Common myeloid progenitor, CD34-positive (primary cell): ENCODE measurements around the gene ACVRL1.
A peak's percentile ranks its signal among the peaks of the same experiment; 100 is the strongest.

ENCODE experiments used
- CTCF ChIA-PET: fragments of 350-600 bp; sonication (Branson Sonifier 250); formaldehyde crosslinking; loops from one replicate; lab custom pipeline; 2021; ENCODE audit warnings: antibody characterized with exemption; lab: Charles Lee
- POLR2A ChIA-PET: fragments of 350-600 bp; sonication (Branson Sonifier 250); formaldehyde crosslinking; loops from one replicate; lab custom pipeline; 2021; ENCODE audit warnings: antibody characterized with exemption; lab: Charles Lee
- DNase-seq, 3 donors: peaks; one replicate each; pipeline versions ENCODE4 v3.0.0 to v3.0.0-alpha.2; 2013
- H3K27ac ChIP-seq, 2 experiments: 1 replicate in 1 of 2; 2 replicates in 1 of 2; pipeline ENCODE4 v1.7.0; 2013; ENCODE audit warnings: inconsistent platforms in 2 of 2, low read length in 2 of 2, mild to moderate bottlenecking in 2 of 2, low read depth in 1 of 2, moderate library complexity in 1 of 2; ENCODE audit not compliant: severe bottlenecking in 2 of 2, insufficient read depth in 1 of 2, poor library complexity in 1 of 2
- H3K27me3 ChIP-seq, 5 experiments: replicated peaks in 2 of 5; 1 replicate in 3 of 5; 2 replicates in 2 of 5; pipeline versions ENCODE4 v1.6.1 to v1.7.0; 2013; ENCODE audit warnings: low read length in 4 of 5, mild to moderate bottlenecking in 2 of 5, moderate library complexity in 2 of 5, inconsistent platforms in 1 of 5; ENCODE audit not compliant: insufficient read depth in 5 of 5, control insufficient read depth in 4 of 5
- H3K36me3 ChIP-seq, 4 experiments: 1 replicate in 2 of 4; 2 replicates in 2 of 4; pipeline versions ENCODE4 v1.6.1 to v1.7.0; 2013; ENCODE audit warnings: low read length in 3 of 4, control low read depth in 1 of 4, mild to moderate bottlenecking in 1 of 4; ENCODE audit not compliant: control insufficient read depth in 4 of 4, insufficient read depth in 4 of 4
- H3K4me1 ChIP-seq, 4 experiments: 1 replicate in 3 of 4; 2 replicates in 1 of 4; pipeline versions ENCODE4 v1.6.1 to v1.7.1; 2013; ENCODE audit warnings: low read length in 3 of 4, mild to moderate bottlenecking in 3 of 4, control low read depth in 1 of 4, inconsistent platforms in 1 of 4, moderate library complexity in 1 of 4; ENCODE audit not compliant: control insufficient read depth in 4 of 4, insufficient read depth in 4 of 4; ENCODE audit errors: control extremely low read depth in 1 of 4
- H3K4me3 ChIP-seq, 7 experiments: 1 replicate in 4 of 7; 2 replicates in 3 of 7; pipeline versions ENCODE4 v1.5.1 to v1.7.0; 2013; ENCODE audit warnings: mild to moderate bottlenecking in 7 of 7, low read length in 6 of 7, moderate library complexity in 6 of 7, inconsistent platforms in 2 of 7, low read depth in 2 of 7, control low read depth in 1 of 7; ENCODE audit not compliant: insufficient read depth in 4 of 7, control insufficient read depth in 1 of 7; ENCODE audit errors: extremely low read depth in 1 of 7
- H3K9me3 ChIP-seq, 5 experiments: 1 replicate in 4 of 5; 2 replicates in 1 of 5; pipeline versions ENCODE4 v1.6.1 to v1.7.1; 2013; ENCODE audit warnings: low read length in 4 of 5, mild to moderate bottlenecking in 2 of 5, inconsistent platforms in 1 of 5, low read depth in 1 of 5, moderate library complexity in 1 of 5; ENCODE audit not compliant: control insufficient read depth in 4 of 5, insufficient read depth in 2 of 5; ENCODE audit errors: control extremely low read depth in 1 of 5
- WGBS: methylation state at CpG from one replicate; pipeline ENCODE4 v1.1.5; 2013; ENCODE audit not compliant: insufficient coverage; 5-methylcytosine and 5-hydroxymethylcytosine counted together

The ACVRL1 gene

GRCh38 chr12:51888316-51889215 is 18.7 kb upstream of the ACVRL1 start:
- H3K4me1 ChIP-seq, result peaks cover 8 to 18% (median 14%) of the 10 kb centered on the region in 4 experiments
- 83% methylated on average over 14 of the region's 15 CpGs for WGBS
- DNase-seq, result no peak
- H3K27me3 ChIP-seq, result no peaks in the 10 kb centered on the region
- no peak overlapping the region for H3K27ac ChIP-seq
- H3K36me3 ChIP-seq, result no peaks in the 10 kb centered on the region
- CTCF ChIA-PET, result interaction anchor here (0.8 to 9.2 kb wide), 17 partner anchors 10 to 122 kb away, joined by 3 to 77 read pairs (median 5); partner anchors contain the start of gene ACVRL1
- POLR2A ChIA-PET, result interaction anchor here (0.5 kb wide), 1 partner anchor 95 kb away, joined by 3 read pairs; no protein-coding TSS in a partner anchor
- H3K4me3 ChIP-seq, result no peak overlapping the region
- H3K9me3 ChIP-seq, result peaks cover 0 to 5% (median 0%) of the 10 kb centered on the region in 5 experiments

DNA sequence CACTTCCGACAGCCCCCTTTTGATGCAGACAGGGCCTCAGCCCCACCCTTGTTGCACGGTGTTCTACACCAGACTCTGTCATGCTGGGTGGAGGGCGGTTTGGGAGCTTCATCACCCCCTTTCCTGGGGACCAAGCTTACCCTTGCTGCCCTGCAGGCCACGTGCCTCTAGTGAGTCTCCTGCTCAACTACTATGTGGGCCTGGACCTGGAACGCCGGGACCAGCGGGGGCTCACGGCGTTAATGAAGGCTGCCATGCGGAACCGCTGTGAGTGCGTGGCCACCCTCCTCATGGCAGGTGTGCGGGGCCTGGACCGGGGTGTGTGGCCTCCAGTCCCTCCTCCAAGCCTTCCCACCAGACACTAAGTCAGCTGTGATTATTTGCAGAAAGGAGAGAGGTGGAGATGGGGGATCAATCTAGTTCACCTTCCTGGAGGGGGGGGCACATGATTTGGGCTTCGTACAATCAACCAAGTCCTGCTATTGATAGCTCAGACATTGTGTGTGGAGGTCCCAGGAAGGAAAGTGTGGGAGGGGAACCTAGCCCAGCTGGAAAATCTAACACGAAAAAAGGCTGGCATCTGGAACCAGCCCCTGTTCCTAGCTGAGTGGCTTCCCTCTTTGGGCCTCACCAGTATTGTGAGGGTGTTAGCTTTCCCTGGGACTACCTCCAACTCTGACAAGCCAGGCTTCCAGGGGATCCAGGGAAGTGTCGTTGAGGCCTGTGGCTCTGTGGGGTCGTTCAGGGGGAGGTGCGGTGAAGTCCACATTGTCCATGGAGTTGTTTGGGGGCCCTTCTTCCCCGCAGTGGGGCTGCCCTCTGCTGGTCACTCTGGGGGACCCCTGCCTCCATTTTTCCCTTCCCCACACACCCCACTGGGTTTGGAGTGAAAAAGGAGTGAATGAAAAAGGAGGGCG is 17.8 kb upstream of the ACVRL1 start:
- no peaks in the 10 kb centered on the region for H3K36me3 ChIP-seq
- peaks cover 0 to 5% (median 0%) of the 10 kb centered on the region in 5 experiments for H3K9me3 ChIP-seq
- H3K27ac ChIP-seq, result no peak overlapping the region
- no peak overlapping the region for H3K4me3 ChIP-seq
- no peak for DNase-seq
- H3K4me1 ChIP-seq, result peaks cover 8 to 18% (median 14%) of the 10 kb centered on the region in 4 experiments
- no peaks in the 10 kb centered on the region for H3K27me3 ChIP-seq
- WGBS, result 90% methylated on average over 13 of the region's 21 CpGs
- ChIA-PET CTCF (interaction anchor here (0.8 to 9.2 kb wide), 17 partner anchors 10 to 121 kb away, joined by 3 to 77 read pairs (median 4); partner anchors contain the start of gene ACVRL1), POLR2A (interaction anchor here (0.5 kb wide), 1 partner anchor 94 kb away, joined by 3 read pairs; no protein-coding TSS in a partner anchor)

- Histone ChIP-seq H3K36me3 (no peaks in the 10 kb centered on the region), H3K27me3 (no peaks in the 10 kb centered on the region), H3K4me3 (no peak overlapping the region), H3K9me3 (no peaks in the 10 kb centered on the region), H3K4me1 (peaks cover 8 to 18% (median 14%) of the 10 kb centered on the region in 4 experiments), H3K27ac (no peak overlapping the region)
- ChIA-PET CTCF (interaction anchor here (0.9 to 9.2 kb wide), 10 partner anchors 9 to 102 kb away, joined by 3 to 77 read pairs (median 7); partner anchors contain the start of gene ACVRL1), POLR2A (no interaction called here)
- DNase-seq, result no peak
- WGBS, result 100% methylated on average over 1 of the region's 2 CpGs
These were observed 17.2 kb upstream of the ACVRL1 start for GRCh38 chr12:51890133-51890464.

GRCh38 chr12:51890511-51891171 is 16.7 kb upstream of the ACVRL1 start:
- POLR2A ChIA-PET, result no interaction called here
- Histone ChIP-seq H3K36me3 (no peaks in the 10 kb centered on the region), H3K4me3 (no peak overlapping the region), H3K4me1 (peaks cover 6 to 14% (median 12%) of the 10 kb centered on the region in 4 experiments), H3K27me3 (no peaks in the 10 kb centered on the region), H3K27ac (no peak overlapping the region), H3K9me3 (no peaks in the 10 kb centered on the region)
- CTCF ChIA-PET, result interaction anchor here (0.9 to 9.2 kb wide), 7 partner anchors 12 to 122 kb away, joined by 3 to 77 read pairs (median 6); no protein-coding TSS in a partner anchor
- no peak for DNase-seq
- WGBS, result 97% methylated on average over 17 of the region's 22 CpGs

- peaks cover 0 to 6% (median 3%) of the 10 kb centered on the region in 4 experiments for H3K4me1 ChIP-seq
- CTCF ChIA-PET, result interaction anchor here (0.7 to 9.2 kb wide), 8 partner anchors 9 to 121 kb away, joined by 3 to 77 read pairs (median 4); no protein-coding TSS in a partner anchor
- DNase-seq, result peak in 1 of 3 donors; percentile 15
These were observed 15.5 kb upstream of the ACVRL1 start for GRCh38 chr12:51891843-51892242.

GRCh38 chr12:51893786-51894185 is 13.5 kb upstream of the ACVRL1 start:
- Histone ChIP-seq H3K36me3 (no peaks in the 10 kb centered on the region), H3K27ac (no peak overlapping the region), H3K4me1 (no peaks in the 10 kb centered on the region), H3K9me3 (no peaks in the 10 kb centered on the region), H3K4me3 (no peak overlapping the region), H3K27me3 (no peaks in the 10 kb centered on the region)
- ChIA-PET POLR2A (no interaction called here), CTCF (interaction anchor here (0.6 to 9.2 kb wide), 21 partner anchors 8 to 237 kb away, joined by 3 to 77 read pairs (median 6); no protein-coding TSS in a partner anchor)
- no peak for DNase-seq
- 88% methylated on average over 4 of the region's 6 CpGs for WGBS

More at GRCh38 chr12:51891843-51892242, 15.5 kb upstream of the ACVRL1 start:
- Histone ChIP-seq H3K4me3 (no peak overlapping the region), H3K27ac (no peak overlapping the region), H3K36me3 (no peaks in the 10 kb centered on the region), H3K9me3 (no peaks in the 10 kb centered on the region), H3K27me3 (no peaks in the 10 kb centered on the region)
- POLR2A ChIA-PET, result no interaction called here
